HEK293 (cell line): ENCODE results near the gene WLS.
A peak's percentile ranks its signal among the peaks of the same experiment; 100 is the strongest.

Experiments used
- CTCF ChIA-PET: fragments of 350-600 bp; formaldehyde crosslinking; extraction: SDS; loops from one replicate; lab custom pipeline; 2021; ENCODE audit warnings: antibody characterized with exemption; lab: Yijun Ruan, JAX
- POLR2A ChIA-PET: fragments of 300-600 bp; formaldehyde crosslinking; extraction: SDS; loops from one replicate; lab custom pipeline; 2020; ENCODE audit warnings: antibody characterized with exemption, inconsistent platforms; lab: Yijun Ruan, JAX
- H3K27ac ChIP-seq: fragments of 200-500 bp; sonication (Bioruptor generic); 2 replicates; pipeline ENCODE4 v1.5.1; 2014; ENCODE audit warnings: low read depth, low read length, control low read depth, inconsistent platforms; ENCODE audit errors: extremely low read depth
- H3K36me3 ChIP-seq, 2 experiments: fragments of 200-500 bp in 1 of 2; sonication (Bioruptor generic) in 1 of 2; 1 replicate in 1 of 2; 2 replicates in 1 of 2; pipeline ENCODE4 v1.5.1; 2014 to 2017; ENCODE audit warnings: inconsistent platforms in 2 of 2, low read length in 2 of 2; ENCODE audit not compliant: control insufficient read depth in 2 of 2, insufficient read depth in 1 of 2
- H3K4me1 ChIP-seq: fragments of 200-500 bp; sonication (Bioruptor generic); 2 replicates; pipeline ENCODE4 v1.5.1; 2014; ENCODE audit warnings: mild to moderate bottlenecking, low read length, inconsistent platforms; ENCODE audit not compliant: control insufficient read depth, insufficient read depth
- H3K4me3 ChIP-seq: 2 replicates; pipeline ENCODE4 v1.5.1; 2011; ENCODE audit warnings: low read depth, mild to moderate bottlenecking, control low read depth, low read length, moderate library complexity
- H3K9me3 ChIP-seq: fragments of 200-500 bp; sonication (Bioruptor generic); 2 replicates; pipeline ENCODE4 v1.5.1; 2014; ENCODE audit warnings: low read depth, low read length, inconsistent platforms; ENCODE audit not compliant: control insufficient read depth, insufficient read depth
- HIC1 ChIP-seq: fragments of 450-650 bp; formaldehyde crosslinking; IDR thresholded peaks from 2 replicates; pipeline ENCODE4 v1.5.1; 2016; ENCODE audit warnings: missing biosample characterization, missing genetic modification characterization
- MZF1 ChIP-seq: fragments of 450-650 bp; formaldehyde crosslinking; IDR thresholded peaks from 2 replicates; pipeline ENCODE4 v1.5.1; 2017; ENCODE audit warnings: missing biosample characterization, missing genetic modification characterization, borderline replicate concordance
- OSR2 ChIP-seq: fragments of 450-650 bp; formaldehyde crosslinking; IDR thresholded peaks from 2 replicates; pipeline ENCODE4 v1.5.1; 2016; ENCODE audit warnings: missing biosample characterization, missing genetic modification characterization
- REPIN1 ChIP-seq: fragments of 450-650 bp; formaldehyde crosslinking; IDR thresholded peaks from 2 replicates; pipeline ENCODE4 v1.5.1; 2017; ENCODE audit warnings: missing biosample characterization, missing genetic modification characterization, low read depth
- SP7 ChIP-seq: fragments of 450-650 bp; formaldehyde crosslinking; IDR thresholded peaks from 2 replicates; pipeline ENCODE4 v1.5.1; 2016; ENCODE audit warnings: missing biosample characterization, missing genetic modification characterization
- YY2 ChIP-seq: fragments of 450-650 bp; formaldehyde crosslinking; IDR thresholded peaks from 2 replicates; pipeline ENCODE4 v1.5.1; 2016; ENCODE audit warnings: missing biosample characterization, missing genetic modification characterization
- ZBTB1 ChIP-seq: fragments of 450-650 bp; formaldehyde crosslinking; IDR thresholded peaks from 2 replicates; pipeline ENCODE4 v1.5.1; 2016; ENCODE audit warnings: missing biosample characterization, missing genetic modification characterization
- ZBTB20 ChIP-seq: fragments of 450-650 bp; formaldehyde crosslinking; IDR thresholded peaks from 2 replicates; pipeline ENCODE4 v1.5.1; 2016; ENCODE audit warnings: missing biosample characterization, missing genetic modification characterization
- ZBTB21 ChIP-seq: fragments of 450-650 bp; formaldehyde crosslinking; IDR thresholded peaks from 2 replicates; pipeline ENCODE4 v1.5.1; 2017; ENCODE audit warnings: missing biosample characterization, missing genetic modification characterization
- ZFP37 ChIP-seq: fragments of 450-650 bp; formaldehyde crosslinking; IDR thresholded peaks from 2 replicates; pipeline ENCODE4 v1.5.1; 2016; ENCODE audit warnings: missing biosample characterization, missing genetic modification characterization
- ZNF138 ChIP-seq: fragments of 450-650 bp; formaldehyde crosslinking; IDR thresholded peaks from 2 replicates; pipeline ENCODE4 v1.5.1; 2016; ENCODE audit warnings: missing biosample characterization, missing genetic modification characterization, borderline replicate concordance
- ZNF24 ChIP-seq: fragments of 450-650 bp; formaldehyde crosslinking; IDR thresholded peaks from 2 replicates; pipeline ENCODE4 v1.5.1; 2016; ENCODE audit warnings: missing biosample characterization, missing genetic modification characterization
- ZNF280D ChIP-seq: fragments of 450-650 bp; formaldehyde crosslinking; IDR thresholded peaks from 2 replicates; pipeline ENCODE4 v1.5.1; 2016; ENCODE audit warnings: missing biosample characterization, missing genetic modification characterization
- ZNF394 ChIP-seq: fragments of 450-650 bp; formaldehyde crosslinking; IDR thresholded peaks from 2 replicates; pipeline ENCODE4 v1.5.1; 2016; ENCODE audit warnings: missing biosample characterization, missing genetic modification characterization, mild to moderate bottlenecking, moderate library complexity, borderline replicate concordance
- ZNF404 ChIP-seq: fragments of 450-650 bp; formaldehyde crosslinking; IDR thresholded peaks from 2 replicates; pipeline ENCODE4 v1.5.1; 2017; ENCODE audit warnings: missing biosample characterization, missing genetic modification characterization
- ZNF529 ChIP-seq: fragments of 450-650 bp; formaldehyde crosslinking; IDR thresholded peaks from 2 replicates; pipeline ENCODE4 v1.5.1; 2017; ENCODE audit warnings: missing genetic modification characterization, missing biosample characterization; ENCODE audit not compliant: insufficient replicate concordance
- ZNF558 ChIP-seq: fragments of 450-650 bp; formaldehyde crosslinking; IDR thresholded peaks from 2 replicates; pipeline ENCODE4 v1.5.1; 2016; ENCODE audit warnings: missing biosample characterization, missing genetic modification characterization
- ZNF561 ChIP-seq: fragments of 450-650 bp; IDR thresholded peaks from 2 replicates; pipeline ENCODE4 v1.5.1; 2018; ENCODE audit warnings: missing biosample characterization, missing genetic modification characterization, borderline replicate concordance
- ZNF600 ChIP-seq: fragments of 450-650 bp; formaldehyde crosslinking; IDR thresholded peaks from 2 replicates; pipeline ENCODE4 v1.5.1; 2016; ENCODE audit warnings: missing biosample characterization, missing genetic modification characterization
- ZNF660 ChIP-seq: fragments of 450-650 bp; IDR thresholded peaks from 2 replicates; pipeline ENCODE4 v1.5.1; 2018; ENCODE audit warnings: missing biosample characterization, mild to moderate bottlenecking, missing genetic modification characterization
- ZNF76 ChIP-seq: fragments of 450-650 bp; formaldehyde crosslinking; IDR thresholded peaks from 2 replicates; pipeline ENCODE4; 2016; ENCODE audit warnings: low read depth, missing biosample characterization, missing genetic modification characterization, borderline replicate concordance
- TF ChIP-seq, protein P1 (sequence below): fragments of 450-650 bp; formaldehyde crosslinking; IDR thresholded peaks from 2 replicates; pipeline ENCODE4 v1.5.1; 2017; ENCODE audit warnings: missing biosample characterization, missing genetic modification characterization
- TF ChIP-seq, protein P2 (sequence below): fragments of 450-650 bp; formaldehyde crosslinking; IDR thresholded peaks from 2 replicates; pipeline ENCODE4 v1.5.1; 2016; ENCODE audit warnings: missing biosample characterization, missing genetic modification characterization
- TF ChIP-seq, protein P3 (sequence below): fragments of 450-650 bp; formaldehyde crosslinking; IDR thresholded peaks from 2 replicates; pipeline ENCODE4 v1.5.1; 2016; ENCODE audit warnings: missing biosample characterization, missing genetic modification characterization
- TF ChIP-seq, protein P4 (sequence below): fragments of 450-650 bp; formaldehyde crosslinking; IDR thresholded peaks from 2 replicates; pipeline ENCODE4 v1.5.0; 2017; ENCODE audit warnings: missing biosample characterization, missing genetic modification characterization, borderline replicate concordance

The WLS gene

GRCh38 chr1:68232289-68233148 lies at the start of gene WLS:
TSS of gene WLS (minus strand) at chr1:68232523. CDS start at chr1:68232299, 224 bp downstream.
- Histone ChIP-seq H3K9me3 (no peaks in the 10 kb centered on the region), H3K36me3 (no peaks in the 10 kb centered on the region; a peak in 1 of 3 replicates), H3K27ac (peak within 1 kb of the TSS; percentile 93), H3K4me1 (peaks cover 11% of the 10 kb centered on the region), H3K4me3 (peak within 1 kb of the TSS; percentile 79)
- CTCF ChIA-PET = interaction anchor here (0.8 to 3.4 kb wide), 6 partner anchors 14 to 115 kb away, joined by 3 to 15 read pairs (median 4); no protein-coding TSS in a partner anchor
- POLR2A ChIA-PET = interaction anchor here (0.5 to 3.4 kb wide), 21 partner anchors 9 to 1360 kb away, joined by 3 to 57 read pairs (median 4); partner anchors contain the start of gene GADD45A
- no peak for TF ChIP-seq ZNF280D
- no peak for TF ChIP-seq ZBTB21 (tag by site-specific recombination)
- TF ChIP-seq ZNF558 (tag by site-specific recombination) = no peak
- TF ChIP-seq ZNF561 = 0 out of 2 replicates have a peak, but pooled peaks have one; percentile 15
- TF ChIP-seq, protein P1, sequence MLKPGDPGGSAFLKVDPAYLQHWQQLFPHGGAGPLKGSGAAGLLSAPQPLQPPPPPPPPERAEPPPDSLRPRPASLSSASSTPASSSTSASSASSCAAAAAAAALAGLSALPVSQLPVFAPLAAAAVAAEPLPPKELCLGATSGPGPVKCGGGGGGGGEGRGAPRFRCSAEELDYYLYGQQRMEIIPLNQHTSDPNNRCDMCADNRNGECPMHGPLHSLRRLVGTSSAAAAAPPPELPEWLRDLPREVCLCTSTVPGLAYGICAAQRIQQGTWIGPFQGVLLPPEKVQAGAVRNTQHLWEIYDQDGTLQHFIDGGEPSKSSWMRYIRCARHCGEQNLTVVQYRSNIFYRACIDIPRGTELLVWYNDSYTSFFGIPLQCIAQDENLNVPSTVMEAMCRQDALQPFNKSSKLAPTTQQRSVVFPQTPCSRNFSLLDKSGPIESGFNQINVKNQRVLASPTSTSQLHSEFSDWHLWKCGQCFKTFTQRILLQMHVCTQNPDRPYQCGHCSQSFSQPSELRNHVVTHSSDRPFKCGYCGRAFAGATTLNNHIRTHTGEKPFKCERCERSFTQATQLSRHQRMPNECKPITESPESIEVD (tag by site-specific recombination) = no peak
- TF ChIP-seq MZF1 = no peak
- peak; percentile 41; the same call in 1 of the 2 replicates for TF ChIP-seq ZNF600 (tag by site-specific recombination)
- TF ChIP-seq ZNF394 (tag by site-specific recombination) = peak; percentile 57; the same call in 1 of the 2 replicates
- no peak for TF ChIP-seq ZNF24 (tag by site-specific recombination)
- TF ChIP-seq, protein P2, sequence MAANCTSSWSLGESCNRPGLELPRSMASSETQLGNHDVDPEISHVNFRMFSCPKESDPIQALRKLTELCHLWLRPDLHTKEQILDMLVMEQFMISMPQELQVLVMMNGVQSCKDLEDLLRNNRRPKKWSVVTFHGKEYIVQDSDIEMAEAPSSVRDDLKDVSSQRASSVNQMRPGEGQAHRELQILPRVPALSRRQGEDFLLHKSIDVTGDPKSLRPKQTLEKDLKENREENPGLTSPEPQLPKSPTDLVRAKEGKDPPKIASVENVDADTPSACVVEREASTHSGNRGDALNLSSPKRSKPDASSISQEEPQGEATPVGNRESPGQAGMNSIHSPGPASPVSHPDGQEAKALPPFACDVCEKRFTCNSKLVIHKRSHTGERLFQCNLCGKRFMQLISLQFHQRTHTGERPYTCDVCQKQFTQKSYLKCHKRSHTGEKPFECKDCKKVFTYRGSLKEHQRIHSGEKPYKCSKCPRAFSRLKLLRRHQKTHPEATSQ (tag by site-specific recombination) = no peak
- TF ChIP-seq HIC1 (tag by site-specific recombination) = peak; percentile 80
- TF ChIP-seq, protein P3, sequence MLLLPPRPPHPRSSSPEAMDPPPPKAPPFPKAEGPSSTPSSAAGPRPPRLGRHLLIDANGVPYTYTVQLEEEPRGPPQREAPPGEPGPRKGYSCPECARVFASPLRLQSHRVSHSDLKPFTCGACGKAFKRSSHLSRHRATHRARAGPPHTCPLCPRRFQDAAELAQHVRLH = no peak
- peak; percentile 31; the same call in 1 of the 2 replicates for TF ChIP-seq ZNF660 (tag by site-specific recombination)
- 0 out of 2 replicates have a peak, but pooled peaks have one; percentile 44 for TF ChIP-seq SP7
- TF ChIP-seq ZNF138 = no peak
- no peak for TF ChIP-seq ZNF404 (tag by site-specific recombination)
- no peak for TF ChIP-seq REPIN1 (tag by site-specific recombination)
- peak; percentile 7; the same call in 1 of the 2 replicates for TF ChIP-seq ZBTB20
- TF ChIP-seq ZBTB1 = no peak
- TF ChIP-seq OSR2 (tag by site-specific recombination) = no peak
- TF ChIP-seq ZNF76 = no peak; the same call in 1 of the 2 replicates
- no peak for TF ChIP-seq ZNF529 (tag by site-specific recombination)
- no peak for TF ChIP-seq YY2 (tag by site-specific recombination)
- TF ChIP-seq, protein P4, sequence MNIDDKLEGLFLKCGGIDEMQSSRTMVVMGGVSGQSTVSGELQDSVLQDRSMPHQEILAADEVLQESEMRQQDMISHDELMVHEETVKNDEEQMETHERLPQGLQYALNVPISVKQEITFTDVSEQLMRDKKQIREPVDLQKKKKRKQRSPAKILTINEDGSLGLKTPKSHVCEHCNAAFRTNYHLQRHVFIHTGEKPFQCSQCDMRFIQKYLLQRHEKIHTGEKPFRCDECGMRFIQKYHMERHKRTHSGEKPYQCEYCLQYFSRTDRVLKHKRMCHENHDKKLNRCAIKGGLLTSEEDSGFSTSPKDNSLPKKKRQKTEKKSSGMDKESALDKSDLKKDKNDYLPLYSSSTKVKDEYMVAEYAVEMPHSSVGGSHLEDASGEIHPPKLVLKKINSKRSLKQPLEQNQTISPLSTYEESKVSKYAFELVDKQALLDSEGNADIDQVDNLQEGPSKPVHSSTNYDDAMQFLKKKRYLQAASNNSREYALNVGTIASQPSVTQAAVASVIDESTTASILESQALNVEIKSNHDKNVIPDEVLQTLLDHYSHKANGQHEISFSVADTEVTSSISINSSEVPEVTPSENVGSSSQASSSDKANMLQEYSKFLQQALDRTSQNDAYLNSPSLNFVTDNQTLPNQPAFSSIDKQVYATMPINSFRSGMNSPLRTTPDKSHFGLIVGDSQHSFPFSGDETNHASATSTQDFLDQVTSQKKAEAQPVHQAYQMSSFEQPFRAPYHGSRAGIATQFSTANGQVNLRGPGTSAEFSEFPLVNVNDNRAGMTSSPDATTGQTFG (tag by site-specific recombination) = no peak
- 0 out of 2 replicates have a peak, but pooled peaks have one; percentile 15 for TF ChIP-seq ZFP37
